DND-41 (cell line): ENCODE data around the gene DCC.
A peak's percentile ranks its signal among the peaks of the same experiment; 100 is the strongest.

Source experiments
- ATAC-seq: fragments of 200-7000 bp; cut with Tn5 transposase; 3 replicates; pipeline ENCODE4 v1.9.1; 2021; ENCODE audit warnings: low read depth; ENCODE audit not compliant: insufficient read depth
- DNase-seq: peaks from one replicate; pipeline ENCODE4 v3.0.0-alpha.2; 2020
- H2AFZ ChIP-seq: 2 replicates; pipeline ENCODE4 v1.6.0; 2012; ENCODE audit warnings: low read depth, low read length
- H3K27ac ChIP-seq: 2 replicates; pipeline ENCODE4 v1.5.1; 2012; ENCODE audit warnings: low read length, inconsistent platforms
- H3K27me3 ChIP-seq: fragments of 200-600 bp; sonication (generic); 2 replicates; pipeline ENCODE4 v1.6.0; 2012; ENCODE audit warnings: low read length, mild to moderate bottlenecking, inconsistent platforms; ENCODE audit not compliant: insufficient read depth, poor library complexity
- H3K36me3 ChIP-seq: 2 replicates; pipeline ENCODE4 v1.5.1; 2012; ENCODE audit warnings: low read length, inconsistent platforms; ENCODE audit not compliant: insufficient read depth
- H3K4me1 ChIP-seq: 2 replicates; pipeline ENCODE4 v1.5.1; 2012; ENCODE audit warnings: mild to moderate bottlenecking, low read length; ENCODE audit not compliant: insufficient read depth
- H3K4me2 ChIP-seq: 2 replicates; pipeline ENCODE4 v1.6.0; 2012; ENCODE audit warnings: mild to moderate bottlenecking, moderate library complexity, low read length, inconsistent platforms; ENCODE audit not compliant: insufficient read depth
- H3K4me3 ChIP-seq, 2 experiments: fragments of 200-600 bp in 1 of 2; shearing (Covaris generic) in 1 of 2; 2 replicates each; pipeline ENCODE4 v1.5.1; 2012 to 2016; ENCODE audit warnings: inconsistent platforms in 2 of 2, low read length in 2 of 2, mild to moderate bottlenecking in 2 of 2, low read depth in 1 of 2, moderate library complexity in 1 of 2
- H3K79me2 ChIP-seq: 2 replicates; pipeline ENCODE4 v1.6.0; 2012; ENCODE audit warnings: low read length, inconsistent platforms; ENCODE audit not compliant: insufficient read depth
- H3K9ac ChIP-seq: 2 replicates; pipeline ENCODE4 v1.6.0; 2012; ENCODE audit warnings: low read depth, mild to moderate bottlenecking, inconsistent platforms, low read length, moderate library complexity
- H3K9me3 ChIP-seq: 2 replicates; pipeline ENCODE4 v1.5.1; 2012; ENCODE audit warnings: low read length, moderate library complexity, mild to moderate bottlenecking, inconsistent platforms; ENCODE audit not compliant: insufficient read depth, severe bottlenecking
- H4K20me1 ChIP-seq: 2 replicates; pipeline ENCODE4 v1.6.0; 2012; ENCODE audit warnings: low read length; ENCODE audit not compliant: insufficient read depth
- EZH2 ChIP-seq: IDR thresholded peaks from 3 replicates; pipeline ENCODE4 v1.6.1; 2012; ENCODE audit warnings: borderline replicate concordance, low read depth, mild to moderate bottlenecking, moderate library complexity, low read length, inconsistent platforms; ENCODE audit not compliant: severe bottlenecking
- TF ChIP-seq, protein P1 (sequence below): IDR thresholded peaks from 2 replicates; pipeline ENCODE4 v1.5.1; 2012; ENCODE audit warnings: borderline replicate concordance, low read length, moderate library complexity, mild to moderate bottlenecking; ENCODE audit not compliant: poor library complexity, severe bottlenecking; ENCODE audit errors: extremely low read depth

The DCC gene

GRCh38 chr18:53408271-53408670 lies 1068.3 kb downstream of the DCC start:
- Histone ChIP-seq H3K9me3 (no peaks in the 10 kb centered on the region), H3K4me1 (no peaks in the 10 kb centered on the region), H3K4me3 (no peak overlapping the region), H3K27me3 (no peaks in the 10 kb centered on the region), H3K4me2 (no peak overlapping the region), H3K9ac (no peak overlapping the region), H3K79me2 (no peaks in the 10 kb centered on the region), H3K36me3 (no peaks in the 10 kb centered on the region), H4K20me1 (no peaks in the 10 kb centered on the region), H2AFZ (no peak overlapping the region), H3K27ac (no peak overlapping the region)
- 0 out of 3 replicates have a peak, but pooled peaks have one; percentile 31 for ATAC-seq
- no peak for TF ChIP-seq EZH2
- TF ChIP-seq, protein P1, sequence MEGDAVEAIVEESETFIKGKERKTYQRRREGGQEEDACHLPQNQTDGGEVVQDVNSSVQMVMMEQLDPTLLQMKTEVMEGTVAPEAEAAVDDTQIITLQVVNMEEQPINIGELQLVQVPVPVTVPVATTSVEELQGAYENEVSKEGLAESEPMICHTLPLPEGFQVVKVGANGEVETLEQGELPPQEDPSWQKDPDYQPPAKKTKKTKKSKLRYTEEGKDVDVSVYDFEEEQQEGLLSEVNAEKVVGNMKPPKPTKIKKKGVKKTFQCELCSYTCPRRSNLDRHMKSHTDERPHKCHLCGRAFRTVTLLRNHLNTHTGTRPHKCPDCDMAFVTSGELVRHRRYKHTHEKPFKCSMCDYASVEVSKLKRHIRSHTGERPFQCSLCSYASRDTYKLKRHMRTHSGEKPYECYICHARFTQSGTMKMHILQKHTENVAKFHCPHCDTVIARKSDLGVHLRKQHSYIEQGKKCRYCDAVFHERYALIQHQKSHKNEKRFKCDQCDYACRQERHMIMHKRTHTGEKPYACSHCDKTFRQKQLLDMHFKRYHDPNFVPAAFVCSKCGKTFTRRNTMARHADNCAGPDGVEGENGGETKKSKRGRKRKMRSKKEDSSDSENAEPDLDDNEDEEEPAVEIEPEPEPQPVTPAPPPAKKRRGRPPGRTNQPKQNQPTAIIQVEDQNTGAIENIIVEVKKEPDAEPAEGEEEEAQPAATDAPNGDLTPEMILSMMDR: no peak
- peak; percentile 4 for DNase-seq

- Histone ChIP-seq H2AFZ (no peak overlapping the region), H3K4me3 (no peak overlapping the region), H3K36me3 (no peaks in the 10 kb centered on the region), H3K27ac (no peak overlapping the region), H3K4me2 (no peak overlapping the region), H3K27me3 (no peaks in the 10 kb centered on the region), H3K79me2 (no peaks in the 10 kb centered on the region), H3K9me3 (no peaks in the 10 kb centered on the region), H3K4me1 (no peaks in the 10 kb centered on the region), H3K9ac (no peak overlapping the region), H4K20me1 (no peaks in the 10 kb centered on the region)
- no peak for TF ChIP-seq EZH2
- TF ChIP-seq, protein P1: no peak
- ATAC-seq: no peak
- DNase-seq: no peak
Observed at GRCh38 chr18:53411511-53411910, 1071.5 kb downstream of the DCC start.

DNA sequence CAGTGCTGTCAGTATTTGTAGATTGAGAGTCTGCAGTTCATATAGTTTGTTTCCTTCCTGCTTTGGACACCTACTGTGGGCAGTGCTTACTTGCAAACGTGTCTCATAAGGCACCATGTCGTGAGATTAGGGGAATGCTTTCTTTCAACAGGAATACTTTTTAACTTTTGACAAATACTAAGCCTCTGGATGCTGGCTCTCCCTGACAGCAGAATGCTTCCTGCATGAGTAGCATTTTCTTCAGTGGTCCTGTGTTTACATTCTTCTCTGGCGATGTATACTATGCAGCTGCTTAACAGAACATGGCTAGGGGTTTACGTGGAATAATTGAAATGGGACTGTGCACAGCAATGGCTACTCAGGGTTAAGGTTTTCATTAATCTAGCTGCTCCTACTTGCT lies 1077.0 kb downstream of the DCC start:
- DNase-seq: no peak
- Histone ChIP-seq H3K4me1 (no peaks in the 10 kb centered on the region), H2AFZ (no peak overlapping the region), H3K27me3 (no peaks in the 10 kb centered on the region), H3K9ac (no peak overlapping the region), H3K4me3 (no peak overlapping the region), H3K79me2 (no peaks in the 10 kb centered on the region), H3K4me2 (no peak overlapping the region), H3K27ac (no peak overlapping the region), H3K36me3 (no peaks in the 10 kb centered on the region), H3K9me3 (no peaks in the 10 kb centered on the region), H4K20me1 (no peaks in the 10 kb centered on the region)
- no peak for TF ChIP-seq EZH2
- TF ChIP-seq, protein P1: no peak
- no peak for ATAC-seq

GRCh38 chr18:53421869-53422268 lies 1081.9 kb downstream of the DCC start:
- no peaks in the 10 kb centered on the region for H4K20me1 ChIP-seq
- no peaks in the 10 kb centered on the region for H3K79me2 ChIP-seq

More at GRCh38 chr18:53421869-53422268, 1081.9 kb downstream of the DCC start:
- no peaks in the 10 kb centered on the region for H3K36me3 ChIP-seq
- no peak overlapping the region for H2AFZ ChIP-seq
- no peak overlapping the region for H3K4me3 ChIP-seq
- TF ChIP-seq, protein P1: no peak
- no peak for TF ChIP-seq EZH2
- H3K27ac ChIP-seq: no peak overlapping the region
- ATAC-seq: no peak
- no peak for DNase-seq
- H3K9ac ChIP-seq: no peak overlapping the region
- no peak overlapping the region for H3K4me2 ChIP-seq
- no peaks in the 10 kb centered on the region for H3K4me1 ChIP-seq
- no peaks in the 10 kb centered on the region for H3K27me3 ChIP-seq
- H3K9me3 ChIP-seq: no peaks in the 10 kb centered on the region
